SK-N-SH treated with all-trans-retinoic acid at 6 μM for 48 hours (cell line): ENCODE measurements around the gene SRSF6.

ENCODE experiments used
- ARNTL ChIP-seq: fragments of 450-650 bp; formaldehyde crosslinking; IDR thresholded peaks from 2 replicates; pipeline ENCODE4 v1.5.0; 2020; ENCODE audit warnings: low read depth, mild to moderate bottlenecking, moderate library complexity, borderline replicate concordance
- BACH2 ChIP-seq: fragments of 250-450 bp; sonication (Bioruptor Pico); IDR thresholded peaks from 2 replicates; pipeline ENCODE4 v1.9.0; 2021; ENCODE audit warnings: mild to moderate bottlenecking, borderline replicate concordance
- CREB5 ChIP-seq: fragments of 250-450 bp; sonication (Bioruptor Pico); IDR thresholded peaks from 2 replicates; pipeline ENCODE4 v1.5.1; 2020; ENCODE audit warnings: low read depth, mild to moderate bottlenecking, moderate library complexity
- ESRRG ChIP-seq: fragments of 250-450 bp; sonication (Bioruptor Pico); IDR thresholded peaks from 2 replicates; pipeline ENCODE4 v1.6.1; 2021; ENCODE audit warnings: mild to moderate bottlenecking
- RARB ChIP-seq: fragments of 250-450 bp; sonication (Bioruptor Pico); IDR thresholded peaks from 2 replicates; pipeline ENCODE4 v1.8.0; 2021; ENCODE audit warnings: mild to moderate bottlenecking, moderate library complexity
- ZFP3 ChIP-seq: fragments of 250-450 bp; sonication (Bioruptor Pico); IDR thresholded peaks from 2 replicates; pipeline ENCODE4 v1.5.0; 2020; ENCODE audit warnings: mild to moderate bottlenecking, moderate library complexity
- ZFP30 ChIP-seq: fragments of 450-650 bp; formaldehyde crosslinking; IDR thresholded peaks from 2 replicates; pipeline ENCODE4 v1.5.0; 2022; ENCODE audit warnings: mild to moderate bottlenecking, moderate library complexity
- ZNF70 ChIP-seq: fragments of 450-650 bp; formaldehyde crosslinking; IDR thresholded peaks from 2 replicates; pipeline ENCODE4 v1.5.0; 2020; ENCODE audit warnings: mild to moderate bottlenecking, moderate library complexity

- no peak for TF ChIP-seq ZFP30 (CRISPR knock-in tag)
- TF ChIP-seq BACH2 (CRISPR knock-in tag), result no peak
- no peak for TF ChIP-seq RARB (CRISPR knock-in tag)
- no peak for TF ChIP-seq ESRRG (CRISPR knock-in tag)
- no peak for TF ChIP-seq ARNTL (CRISPR knock-in tag)
- TF ChIP-seq ZFP3 (CRISPR knock-in tag), result no peak
- TF ChIP-seq CREB5 (CRISPR knock-in tag), result no peak
- TF ChIP-seq ZNF70 (CRISPR knock-in tag), result no peak
Measured at GRCh38 chr20:43432498-43432897, 25.2 kb upstream of the SRSF6 start.
